Neural cell (in vitro differentiated cells): ENCODE data around the gene UBR7. TPM values are rescaled to one million over a fixed set of nuclear protein-coding genes. Genes with fewer than 3 reads are reported as not detected.

Experiments
- H2AFZ ChIP-seq: fragments of 200-600, 300-800 bp; sonication (generic), shearing (Covaris generic); 2 replicates; pipeline ENCODE4 v1.6.0; 2014; ENCODE audit warnings: low read depth, mild to moderate bottlenecking, antibody characterized with exemption, low read length, moderate library complexity
- H3F3A ChIP-seq: fragments of 200-600 bp; shearing (Covaris generic); 2 replicates; pipeline ENCODE4 v1.6.1; 2016; ENCODE audit warnings: mild to moderate bottlenecking, moderate library complexity, mixed read lengths, antibody characterized with exemption, low read length; ENCODE audit not compliant: insufficient read depth, poor library complexity, severe bottlenecking
- H3K27ac ChIP-seq: fragments of 200-600, 300-800 bp; sonication (generic), shearing (Covaris generic); 2 replicates; pipeline ENCODE4 v1.5.1; 2014; ENCODE audit warnings: mild to moderate bottlenecking, low read length, moderate library complexity
- H3K27me3 ChIP-seq: fragments of 300-800, 200-600 bp; sonication (generic), shearing (Covaris generic); 2 replicates; pipeline ENCODE4 v1.6.0; 2014; ENCODE audit warnings: mild to moderate bottlenecking, low read depth, low read length, moderate library complexity; ENCODE audit not compliant: insufficient read depth
- H3K36me3 ChIP-seq: fragments of 300-800, 200-600 bp; sonication (generic), shearing (Covaris generic); 2 replicates; pipeline ENCODE4 v1.5.1; 2014; ENCODE audit warnings: mild to moderate bottlenecking, antibody characterized with exemption, low read length, moderate library complexity; ENCODE audit not compliant: insufficient read depth
- H3K4me2 ChIP-seq: fragments of 300-800, 200-600 bp; sonication (generic), shearing (Covaris generic); 2 replicates; pipeline ENCODE4 v1.6.0; 2014; ENCODE audit warnings: mild to moderate bottlenecking, low read length
- H3K4me3 ChIP-seq: fragments of 300-800, 200-600 bp; sonication (generic), shearing (Covaris generic); 2 replicates; pipeline ENCODE4 v1.5.1; 2014; ENCODE audit warnings: mild to moderate bottlenecking, low read length, moderate library complexity
- H3K79me2 ChIP-seq: fragments of 200-600 bp; shearing (Covaris generic); replicated peaks from 2 replicates; pipeline ENCODE4 v1.6.0; 2014; ENCODE audit warnings: mild to moderate bottlenecking, low read length, moderate library complexity; ENCODE audit not compliant: insufficient read depth
- H3K9ac ChIP-seq: fragments of 300-800, 200-600 bp; sonication (generic), shearing (Covaris generic); 2 replicates; pipeline ENCODE4 v1.6.1; 2016; ENCODE audit warnings: mild to moderate bottlenecking, low read length, mixed read lengths
- H3K9me2 ChIP-seq: fragments of 200-600 bp; shearing (Covaris generic); 2 replicates; pipeline ENCODE4 v1.6.1; 2016; ENCODE audit warnings: mild to moderate bottlenecking, low read length, mixed read lengths; ENCODE audit not compliant: insufficient read depth
- H3K9me3 ChIP-seq: fragments of 200-600, 300-800 bp; sonication (generic), shearing (Covaris generic); 2 replicates; pipeline ENCODE4 v1.6.1; 2016; ENCODE audit warnings: mild to moderate bottlenecking, mixed run types, low read length, moderate library complexity, mixed read lengths
- H4K20me1 ChIP-seq: fragments of 200-600 bp; shearing (Covaris generic); 2 replicates; pipeline ENCODE4 v1.6.1; 2016; ENCODE audit warnings: mild to moderate bottlenecking, mixed run types; ENCODE audit not compliant: insufficient read depth
- EP300 ChIP-seq: fragments of 450-650 bp; conservative IDR thresholded peaks from 2 replicates; pipeline ENCODE4 v1.6.1; 2014; ENCODE audit warnings: antibody characterized with exemption, mild to moderate bottlenecking, moderate library complexity; ENCODE audit not compliant: poor library complexity, severe bottlenecking
- EZH2 ChIP-seq: fragments of 200-600, 300-800 bp; shearing (Covaris generic), sonication (generic); IDR thresholded peaks from 2 replicates; pipeline ENCODE4 v1.6.1; 2014; ENCODE audit warnings: antibody characterized with exemption, low read length, borderline replicate concordance, mild to moderate bottlenecking; ENCODE audit not compliant: insufficient read depth, poor library complexity, severe bottlenecking
- MXI1 ChIP-seq: fragments of 450-650 bp; conservative IDR thresholded peaks from 2 replicates; pipeline ENCODE4 v1.6.1; 2014; ENCODE audit warnings: antibody characterized with exemption, mild to moderate bottlenecking; ENCODE audit not compliant: poor library complexity, severe bottlenecking
- POLR2AphosphoS5 ChIP-seq: IDR thresholded peaks from 2 replicates; pipeline ENCODE4 v1.6.1; 2012
- RAD21 ChIP-seq: fragments of 450-650 bp; conservative IDR thresholded peaks from 2 replicates; pipeline ENCODE4 v1.6.1; 2014; ENCODE audit warnings: antibody characterized with exemption, mild to moderate bottlenecking, moderate library complexity
- SMC3 ChIP-seq: fragments of 450-650 bp; conservative IDR thresholded peaks from 2 replicates; pipeline ENCODE4 v1.6.1; 2014; ENCODE audit warnings: antibody characterized with exemption, mild to moderate bottlenecking, moderate library complexity; ENCODE audit not compliant: poor library complexity
- TAF1 ChIP-seq: IDR thresholded peaks from 2 replicates; pipeline ENCODE4 v1.6.1; 2012; ENCODE audit warnings: low read depth
- polyA plus RNA-seq: library from polyadenylated mRNA; depleted of rRNA; stranded (reverse); fragments of >200 nt; gene quantifications from 2 replicates; pipeline ENCODE4 v1.2.3, GENCODE V29; 2014
- TF ChIP-seq, protein P1 (sequence below): fragments of 450-650 bp; IDR thresholded peaks from 2 replicates; pipeline ENCODE4 v1.5.1; 2014; ENCODE audit warnings: antibody characterized with exemption, mild to moderate bottlenecking, moderate library complexity; ENCODE audit not compliant: poor library complexity, severe bottlenecking
- TF ChIP-seq, protein P2 (sequence below): IDR thresholded peaks from 2 replicates; pipeline ENCODE4 v1.6.1; 2012; ENCODE audit warnings: borderline replicate concordance

The UBR7 gene
- polyA plus RNA-seq, 1 donor from 2014 or later = 34.8 TPM

DNA sequence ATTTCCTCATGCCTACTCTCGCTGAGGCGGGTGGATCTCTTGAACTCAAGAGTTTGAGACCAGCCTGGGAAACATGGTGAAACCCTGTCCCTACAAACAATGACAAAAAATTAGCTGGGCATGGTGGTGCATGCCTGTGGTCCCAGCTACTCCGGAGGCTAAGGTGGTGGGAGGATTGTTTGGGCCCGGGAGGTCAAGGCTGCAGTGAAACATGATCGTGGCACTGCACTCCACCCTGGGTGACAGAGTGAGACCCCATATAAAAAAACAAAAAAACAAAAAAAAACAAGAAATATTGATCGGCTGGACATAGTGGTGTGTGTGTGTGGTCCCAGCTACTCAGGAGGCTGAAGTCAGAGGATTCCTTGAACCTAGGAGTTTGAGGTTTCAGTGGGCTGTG lies 31.6 kb upstream of the UBR7 start:
- Histone ChIP-seq H4K20me1 (no peaks in the 10 kb centered on the region), H3K9me2 (no peaks in the 10 kb centered on the region), H3K9ac (no peak overlapping the region), H3F3A (no peaks in the 10 kb centered on the region), H3K27ac (no peak overlapping the region), H3K36me3 (no peaks in the 10 kb centered on the region), H3K27me3 (no peaks in the 10 kb centered on the region), H2AFZ (no peak overlapping the region), H3K4me2 (no peak overlapping the region), H3K9me3 (no peaks in the 10 kb centered on the region), H3K4me3 (no peak overlapping the region), H3K79me2 (no peaks in the 10 kb centered on the region)
- TF ChIP-seq, protein P1, sequence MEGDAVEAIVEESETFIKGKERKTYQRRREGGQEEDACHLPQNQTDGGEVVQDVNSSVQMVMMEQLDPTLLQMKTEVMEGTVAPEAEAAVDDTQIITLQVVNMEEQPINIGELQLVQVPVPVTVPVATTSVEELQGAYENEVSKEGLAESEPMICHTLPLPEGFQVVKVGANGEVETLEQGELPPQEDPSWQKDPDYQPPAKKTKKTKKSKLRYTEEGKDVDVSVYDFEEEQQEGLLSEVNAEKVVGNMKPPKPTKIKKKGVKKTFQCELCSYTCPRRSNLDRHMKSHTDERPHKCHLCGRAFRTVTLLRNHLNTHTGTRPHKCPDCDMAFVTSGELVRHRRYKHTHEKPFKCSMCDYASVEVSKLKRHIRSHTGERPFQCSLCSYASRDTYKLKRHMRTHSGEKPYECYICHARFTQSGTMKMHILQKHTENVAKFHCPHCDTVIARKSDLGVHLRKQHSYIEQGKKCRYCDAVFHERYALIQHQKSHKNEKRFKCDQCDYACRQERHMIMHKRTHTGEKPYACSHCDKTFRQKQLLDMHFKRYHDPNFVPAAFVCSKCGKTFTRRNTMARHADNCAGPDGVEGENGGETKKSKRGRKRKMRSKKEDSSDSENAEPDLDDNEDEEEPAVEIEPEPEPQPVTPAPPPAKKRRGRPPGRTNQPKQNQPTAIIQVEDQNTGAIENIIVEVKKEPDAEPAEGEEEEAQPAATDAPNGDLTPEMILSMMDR = no peak
- TF ChIP-seq EZH2 (no peak), SMC3 (no peak), RAD21 (no peak), TAF1 (no peak), POLR2AphosphoS5 (no peak), MXI1 (no peak), EP300 (no peak)
- TF ChIP-seq, protein P2, sequence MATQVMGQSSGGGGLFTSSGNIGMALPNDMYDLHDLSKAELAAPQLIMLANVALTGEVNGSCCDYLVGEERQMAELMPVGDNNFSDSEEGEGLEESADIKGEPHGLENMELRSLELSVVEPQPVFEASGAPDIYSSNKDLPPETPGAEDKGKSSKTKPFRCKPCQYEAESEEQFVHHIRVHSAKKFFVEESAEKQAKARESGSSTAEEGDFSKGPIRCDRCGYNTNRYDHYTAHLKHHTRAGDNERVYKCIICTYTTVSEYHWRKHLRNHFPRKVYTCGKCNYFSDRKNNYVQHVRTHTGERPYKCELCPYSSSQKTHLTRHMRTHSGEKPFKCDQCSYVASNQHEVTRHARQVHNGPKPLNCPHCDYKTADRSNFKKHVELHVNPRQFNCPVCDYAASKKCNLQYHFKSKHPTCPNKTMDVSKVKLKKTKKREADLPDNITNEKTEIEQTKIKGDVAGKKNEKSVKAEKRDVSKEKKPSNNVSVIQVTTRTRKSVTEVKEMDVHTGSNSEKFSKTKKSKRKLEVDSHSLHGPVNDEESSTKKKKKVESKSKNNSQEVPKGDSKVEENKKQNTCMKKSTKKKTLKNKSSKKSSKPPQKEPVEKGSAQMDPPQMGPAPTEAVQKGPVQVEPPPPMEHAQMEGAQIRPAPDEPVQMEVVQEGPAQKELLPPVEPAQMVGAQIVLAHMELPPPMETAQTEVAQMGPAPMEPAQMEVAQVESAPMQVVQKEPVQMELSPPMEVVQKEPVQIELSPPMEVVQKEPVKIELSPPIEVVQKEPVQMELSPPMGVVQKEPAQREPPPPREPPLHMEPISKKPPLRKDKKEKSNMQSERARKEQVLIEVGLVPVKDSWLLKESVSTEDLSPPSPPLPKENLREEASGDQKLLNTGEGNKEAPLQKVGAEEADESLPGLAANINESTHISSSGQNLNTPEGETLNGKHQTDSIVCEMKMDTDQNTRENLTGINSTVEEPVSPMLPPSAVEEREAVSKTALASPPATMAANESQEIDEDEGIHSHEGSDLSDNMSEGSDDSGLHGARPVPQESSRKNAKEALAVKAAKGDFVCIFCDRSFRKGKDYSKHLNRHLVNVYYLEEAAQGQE = no peak

DNA sequence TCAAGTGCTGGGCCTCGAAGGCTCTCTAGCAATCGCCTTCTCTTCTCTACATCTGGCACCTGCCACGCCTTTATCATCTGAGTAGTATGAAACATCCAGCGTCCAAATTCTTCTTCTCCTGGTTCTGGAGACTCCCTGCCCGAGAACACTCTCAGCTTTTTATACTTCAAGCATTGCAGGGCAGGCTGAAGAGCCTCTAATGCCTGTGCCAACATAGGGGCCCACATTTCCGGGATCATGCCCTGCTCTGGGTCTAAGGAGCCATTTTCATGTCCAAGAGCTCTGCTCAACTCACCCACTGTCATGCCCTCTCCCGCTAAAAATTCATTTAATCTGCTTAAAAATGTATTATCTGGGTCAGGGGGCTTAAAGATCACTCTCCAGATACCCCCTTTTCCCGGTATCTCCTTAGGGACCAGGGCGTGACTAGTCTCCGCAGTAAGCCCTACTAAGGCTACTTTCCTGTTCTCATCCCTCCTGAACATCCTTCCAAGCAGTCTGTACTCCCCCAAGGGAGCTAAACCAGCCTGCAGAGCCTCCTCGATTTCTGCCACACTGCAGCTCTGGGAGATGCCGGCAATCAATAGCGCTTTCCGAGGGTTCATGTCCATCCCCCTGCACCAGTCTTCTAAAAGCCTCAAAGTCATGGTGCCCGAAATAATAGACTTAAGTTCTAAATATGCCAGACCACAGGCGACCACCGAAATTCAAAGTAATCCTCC lies 23.3 kb upstream of the UBR7 start:
- Histone ChIP-seq H3K9me2 (no peaks in the 10 kb centered on the region), H3K27ac (peak overlapping the region; percentile 96), H3K27me3 (no peaks in the 10 kb centered on the region), H4K20me1 (no peaks in the 10 kb centered on the region), H3K9ac (peak overlapping the region; percentile 99), H2AFZ (no peak overlapping the region), H3K36me3 (no peaks in the 10 kb centered on the region), H3K4me2 (peak overlapping the region; percentile 98), H3F3A (no peaks in the 10 kb centered on the region), H3K4me3 (peak overlapping the region; percentile 92), H3K9me3 (no peaks in the 10 kb centered on the region), H3K79me2 (peaks cover 25% of the 10 kb centered on the region)
- TF ChIP-seq RAD21 (no peak), EZH2 (no peak), TAF1 (no peak), POLR2AphosphoS5 (no peak), SMC3 (no peak), EP300 (no peak), MXI1 (no peak)
- TF ChIP-seq, protein P1 = no peak
- TF ChIP-seq, protein P2 = no peak
